ENCODE data around the gene IFNE. TPM values are rescaled to one million over a fixed set of nuclear protein-coding genes. Genes with fewer than 3 reads are reported as not detected.

IFNE gene
- total RNA-seq, 1 donor from 2014 or later, result not detected

- H3K27ac Mint-ChIP-seq (ENCODE audit: unreplicated experiment), result no peak overlapping the region
- no peaks in the 10 kb centered on the region for H3K27me3 Mint-ChIP-seq (ENCODE audit: unreplicated experiment)
- no peak for DNase-seq (ENCODE audit: low spot score)
- no peaks in the 10 kb centered on the region for H3K36me3 Mint-ChIP-seq (ENCODE audit: low read depth, unreplicated experiment)
- no peaks in the 10 kb centered on the region for H3K9me3 Mint-ChIP-seq (ENCODE audit: unreplicated experiment)
- H3K4me3 Mint-ChIP-seq (ENCODE audit: unreplicated experiment), result no peak overlapping the region
- H3K4me1 Mint-ChIP-seq (ENCODE audit: unreplicated experiment), result no peaks in the 10 kb centered on the region
- TF ChIP-seq, protein P1, sequence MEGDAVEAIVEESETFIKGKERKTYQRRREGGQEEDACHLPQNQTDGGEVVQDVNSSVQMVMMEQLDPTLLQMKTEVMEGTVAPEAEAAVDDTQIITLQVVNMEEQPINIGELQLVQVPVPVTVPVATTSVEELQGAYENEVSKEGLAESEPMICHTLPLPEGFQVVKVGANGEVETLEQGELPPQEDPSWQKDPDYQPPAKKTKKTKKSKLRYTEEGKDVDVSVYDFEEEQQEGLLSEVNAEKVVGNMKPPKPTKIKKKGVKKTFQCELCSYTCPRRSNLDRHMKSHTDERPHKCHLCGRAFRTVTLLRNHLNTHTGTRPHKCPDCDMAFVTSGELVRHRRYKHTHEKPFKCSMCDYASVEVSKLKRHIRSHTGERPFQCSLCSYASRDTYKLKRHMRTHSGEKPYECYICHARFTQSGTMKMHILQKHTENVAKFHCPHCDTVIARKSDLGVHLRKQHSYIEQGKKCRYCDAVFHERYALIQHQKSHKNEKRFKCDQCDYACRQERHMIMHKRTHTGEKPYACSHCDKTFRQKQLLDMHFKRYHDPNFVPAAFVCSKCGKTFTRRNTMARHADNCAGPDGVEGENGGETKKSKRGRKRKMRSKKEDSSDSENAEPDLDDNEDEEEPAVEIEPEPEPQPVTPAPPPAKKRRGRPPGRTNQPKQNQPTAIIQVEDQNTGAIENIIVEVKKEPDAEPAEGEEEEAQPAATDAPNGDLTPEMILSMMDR (IDR thresholded peaks at IDR 0.05; ENCODE audit: unreplicated experiment), result no peak
Measured at GRCh38 chr9:21473236-21473635, 8.9 kb downstream of the IFNE start.

- TF ChIP-seq, protein P1 (IDR thresholded peaks at IDR 0.05; ENCODE audit: unreplicated experiment), result no peak
- Mint-ChIP-seq H3K27ac (ENCODE audit: unreplicated experiment) (no peak overlapping the region), H3K9me3 (ENCODE audit: unreplicated experiment) (no peaks in the 10 kb centered on the region), H3K36me3 (ENCODE audit: low read depth, unreplicated experiment) (no peaks in the 10 kb centered on the region), H3K4me1 (ENCODE audit: unreplicated experiment) (no peaks in the 10 kb centered on the region), H3K27me3 (ENCODE audit: unreplicated experiment) (no peaks in the 10 kb centered on the region), H3K4me3 (ENCODE audit: unreplicated experiment) (no peak overlapping the region)
- no peak for DNase-seq (ENCODE audit: low spot score)
Measured at GRCh38 chr9:21470126-21470525, 12.0 kb downstream of the IFNE start.

- peak; percentile 43 for DNase-seq (ENCODE audit: low spot score)
- no peaks in the 10 kb centered on the region for H3K27me3 Mint-ChIP-seq (ENCODE audit: unreplicated experiment)
- no peaks in the 10 kb centered on the region for H3K36me3 Mint-ChIP-seq (ENCODE audit: low read depth, unreplicated experiment)
- no peak overlapping the region for H3K27ac Mint-ChIP-seq (ENCODE audit: unreplicated experiment)
- no peaks in the 10 kb centered on the region for H3K4me1 Mint-ChIP-seq (ENCODE audit: unreplicated experiment)
- no peak overlapping the region for H3K4me3 Mint-ChIP-seq (ENCODE audit: unreplicated experiment)
- TF ChIP-seq, protein P1 (IDR thresholded peaks at IDR 0.05; ENCODE audit: unreplicated experiment), result peak; percentile 79
- H3K9me3 Mint-ChIP-seq (ENCODE audit: unreplicated experiment), result no peaks in the 10 kb centered on the region
Measured at GRCh38 chr9:21465859-21466518, 16.1 kb downstream of the IFNE start.

- Mint-ChIP-seq H3K27me3 (ENCODE audit: unreplicated experiment) (no peaks in the 10 kb centered on the region), H3K36me3 (ENCODE audit: low read depth, unreplicated experiment) (no peaks in the 10 kb centered on the region), H3K4me1 (ENCODE audit: unreplicated experiment) (no peaks in the 10 kb centered on the region), H3K9me3 (ENCODE audit: unreplicated experiment) (no peaks in the 10 kb centered on the region), H3K27ac (ENCODE audit: unreplicated experiment) (no peak overlapping the region), H3K4me3 (ENCODE audit: unreplicated experiment) (no peak overlapping the region)
- TF ChIP-seq, protein P1 (IDR thresholded peaks at IDR 0.05; ENCODE audit: unreplicated experiment), result no peak
- DNase-seq (ENCODE audit: low spot score), result no peak
Measured at GRCh38 chr9:21465138-21465537, 17.0 kb downstream of the IFNE start.

GRCh38 chr9:21461377-21461776, 20.7 kb downstream of the IFNE start:
- peaks cover 2% of the 10 kb centered on the region for H3K27me3 Mint-ChIP-seq (ENCODE audit: unreplicated experiment)
- TF ChIP-seq, protein P1 (IDR thresholded peaks at IDR 0.05; ENCODE audit: unreplicated experiment), result no peak
- H3K9me3 Mint-ChIP-seq (ENCODE audit: unreplicated experiment), result no peaks in the 10 kb centered on the region
- DNase-seq (ENCODE audit: low spot score), result no peak
- H3K4me1 Mint-ChIP-seq (ENCODE audit: unreplicated experiment), result no peaks in the 10 kb centered on the region
- H3K36me3 Mint-ChIP-seq (ENCODE audit: low read depth, unreplicated experiment), result no peaks in the 10 kb centered on the region
- H3K4me3 Mint-ChIP-seq (ENCODE audit: unreplicated experiment), result no peak overlapping the region
- H3K27ac Mint-ChIP-seq (ENCODE audit: unreplicated experiment), result no peak overlapping the region

Measured in endothelial cell (in vitro differentiated cells).